GM21447 (cell line): ENCODE results near the gene PRKAG2.

Experiments
- ATAC-seq: cut with Tn5 transposase; IDR thresholded peaks from one replicate; pipeline ENCODE4 v1.9.1; 2021; ENCODE audit not compliant: unreplicated experiment

Gene PRKAG2

DNA sequence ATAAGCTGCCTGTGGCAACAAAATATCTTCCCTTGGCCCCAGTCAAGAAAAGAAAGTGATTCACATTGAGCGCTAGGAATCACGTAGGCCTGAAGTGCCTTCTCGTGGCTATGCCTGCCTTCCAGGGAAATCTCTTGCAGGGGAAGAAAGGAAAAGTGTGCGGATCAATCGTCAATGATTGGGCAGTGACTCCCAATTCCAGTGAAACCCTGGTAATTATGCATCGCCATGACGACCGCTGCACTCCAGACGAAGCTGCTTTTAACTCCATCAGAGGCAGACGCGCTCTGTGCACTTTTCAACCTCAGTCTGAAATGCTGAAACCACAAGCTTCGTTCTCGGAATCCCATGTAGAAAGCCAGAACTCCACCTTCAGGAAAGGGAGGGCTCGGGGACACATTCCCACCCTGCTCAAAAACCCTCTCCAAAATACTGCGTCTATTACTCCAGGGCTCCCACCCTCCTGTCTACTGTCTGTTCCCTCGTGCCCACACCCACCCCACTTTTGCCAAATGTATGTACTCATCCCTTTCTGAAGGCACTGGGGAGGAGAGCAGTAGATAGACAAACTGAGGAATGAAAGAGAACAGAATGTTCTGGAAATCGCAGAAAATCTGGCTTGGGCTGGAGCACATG, 24.2 kb upstream of the PRKAG2 start:
- no peak for ATAC-seq

DNA sequence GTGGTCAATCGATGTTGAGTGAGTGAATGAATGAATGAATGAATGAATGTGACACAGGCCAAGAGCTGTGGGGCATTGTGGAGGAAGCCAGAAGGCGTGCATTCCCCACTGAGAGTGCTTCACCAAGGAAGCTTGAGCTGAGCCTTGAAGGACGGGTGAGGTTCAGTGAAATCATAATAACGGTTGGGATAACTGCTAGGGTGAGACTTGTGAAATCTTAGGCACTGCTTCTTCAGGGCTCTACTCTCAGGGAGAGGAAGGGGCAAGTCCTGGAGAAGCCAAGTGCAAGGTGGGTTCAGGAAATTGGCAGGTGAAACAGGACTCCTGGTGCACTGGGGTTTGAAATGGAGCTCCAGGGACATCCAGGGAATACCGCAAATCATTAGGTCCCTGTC, 23.7 kb upstream of the PRKAG2 start:
- no peak for ATAC-seq

DNA sequence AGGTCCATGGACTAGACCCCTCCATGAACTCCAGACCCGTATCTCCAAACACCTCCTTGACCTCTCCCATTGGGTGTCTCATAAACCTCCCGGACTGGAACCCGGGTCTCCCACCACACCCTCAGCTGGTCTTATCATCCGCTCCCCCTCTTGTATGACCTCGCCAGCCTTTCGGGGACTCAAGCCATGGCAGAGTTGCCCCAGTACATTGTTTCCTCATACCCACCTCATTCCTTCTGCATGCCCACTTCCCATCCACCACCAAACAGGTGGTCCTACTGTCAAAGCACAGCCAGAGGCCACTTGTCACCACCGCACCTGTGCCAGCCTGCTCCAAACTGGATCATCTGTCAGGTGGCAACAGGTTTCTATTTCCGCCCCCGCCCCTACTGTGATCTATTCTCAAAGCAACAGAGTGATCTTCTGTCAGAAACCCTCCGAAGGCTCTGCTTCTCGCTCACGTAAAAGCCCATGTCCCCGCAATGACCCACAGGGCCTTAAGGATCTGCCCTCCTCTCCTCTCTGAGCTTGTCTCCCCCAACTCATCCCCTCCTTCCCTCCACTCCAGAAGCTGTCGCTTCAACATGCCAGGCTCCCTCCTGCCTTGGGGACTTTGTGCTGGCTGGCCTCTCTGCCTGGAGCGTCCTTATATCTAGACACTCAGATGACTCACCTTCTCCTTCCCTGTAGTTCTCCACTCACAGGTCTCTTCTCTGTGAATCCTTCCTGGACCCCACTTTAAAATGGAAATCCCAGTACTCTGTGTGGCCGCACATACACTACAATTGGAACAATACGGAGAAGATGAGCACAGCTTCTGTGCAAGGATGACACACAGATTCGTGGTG, 22.8 kb upstream of the PRKAG2 start:
- ATAC-seq, result no peak

DNA sequence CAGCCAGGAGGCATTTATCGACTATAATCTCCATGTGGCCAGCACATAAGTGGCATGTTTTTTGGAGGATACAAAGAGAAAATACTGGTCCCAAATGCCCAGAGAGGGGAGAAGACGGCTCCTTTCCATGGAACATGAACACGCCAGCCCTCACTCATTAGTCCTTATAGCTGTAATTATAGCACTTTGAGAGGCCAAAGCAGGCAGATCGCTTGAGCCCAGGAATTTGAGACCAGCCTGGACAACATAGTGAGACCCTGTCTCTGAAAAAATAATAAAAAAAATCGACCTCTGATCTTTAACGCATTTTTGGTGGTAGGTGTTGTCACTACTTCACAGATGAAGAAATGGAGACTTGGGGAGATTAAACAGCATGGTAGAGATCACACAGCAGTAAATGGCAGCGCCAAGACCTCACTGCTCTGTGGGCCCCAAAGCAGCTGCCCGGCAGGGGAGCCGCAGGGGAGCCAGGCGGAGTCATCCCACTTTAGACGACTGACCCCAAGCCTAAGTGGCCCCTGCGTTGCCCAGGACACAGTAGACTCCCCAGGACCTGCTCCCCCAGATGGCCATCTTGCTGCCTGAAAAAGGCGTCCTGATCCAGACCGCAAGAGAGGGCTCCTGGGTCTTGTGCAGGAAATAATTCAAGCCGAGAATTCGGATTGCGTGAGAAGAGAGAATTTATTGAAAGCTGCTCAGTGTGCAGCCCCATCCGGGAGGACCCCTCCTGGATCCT, 21.2 kb upstream of the PRKAG2 start:
- ATAC-seq, result no peak

DNA sequence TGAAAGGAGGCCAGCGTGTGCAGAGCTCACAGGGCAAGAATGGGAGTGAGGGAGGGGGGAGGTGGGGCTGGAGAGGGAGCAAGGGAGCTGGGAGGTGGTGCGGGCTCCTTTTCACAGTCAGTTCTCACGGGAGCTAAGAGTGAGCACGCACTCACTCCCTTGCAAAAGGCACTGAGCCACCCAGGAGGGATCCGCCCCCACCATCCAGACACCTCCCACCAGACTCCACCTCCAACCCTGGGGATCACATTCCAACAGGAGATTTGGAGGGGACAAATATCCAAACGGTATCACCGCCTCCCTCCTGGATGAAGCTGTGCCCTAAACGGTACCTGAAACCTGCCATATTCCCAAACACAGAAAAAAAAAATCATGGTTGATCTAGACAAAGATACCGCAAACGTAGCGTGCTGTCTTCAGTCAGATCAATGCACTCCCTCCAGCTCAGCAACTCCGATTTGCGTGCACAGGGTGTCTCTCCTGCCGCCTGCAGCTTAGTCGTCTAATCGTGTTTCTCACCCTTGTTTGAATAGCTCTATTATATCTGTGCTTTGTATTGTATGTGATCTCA, 20.3 kb upstream of the PRKAG2 start:
- no peak for ATAC-seq

DNA sequence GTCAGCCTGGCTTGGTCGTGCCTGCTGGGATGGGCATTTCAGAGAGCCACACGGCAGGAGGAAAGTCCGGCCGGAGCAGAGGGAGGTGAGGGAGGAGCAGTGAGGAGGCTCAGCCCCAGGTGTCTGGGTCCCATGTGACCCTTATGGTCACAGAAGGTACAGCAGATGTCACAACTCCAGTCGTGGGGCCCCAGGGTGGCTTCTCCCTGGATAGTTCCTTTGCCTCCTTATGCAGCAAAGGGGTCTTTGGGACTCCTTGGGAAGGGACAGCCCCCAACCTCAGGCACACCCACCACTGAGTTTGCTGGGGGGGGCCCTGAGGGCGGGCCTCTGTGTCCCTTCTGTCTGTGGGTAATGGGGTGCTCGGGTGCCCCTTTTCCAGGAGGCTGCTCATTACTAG, 19.6 kb upstream of the PRKAG2 start:
- no peak for ATAC-seq

DNA sequence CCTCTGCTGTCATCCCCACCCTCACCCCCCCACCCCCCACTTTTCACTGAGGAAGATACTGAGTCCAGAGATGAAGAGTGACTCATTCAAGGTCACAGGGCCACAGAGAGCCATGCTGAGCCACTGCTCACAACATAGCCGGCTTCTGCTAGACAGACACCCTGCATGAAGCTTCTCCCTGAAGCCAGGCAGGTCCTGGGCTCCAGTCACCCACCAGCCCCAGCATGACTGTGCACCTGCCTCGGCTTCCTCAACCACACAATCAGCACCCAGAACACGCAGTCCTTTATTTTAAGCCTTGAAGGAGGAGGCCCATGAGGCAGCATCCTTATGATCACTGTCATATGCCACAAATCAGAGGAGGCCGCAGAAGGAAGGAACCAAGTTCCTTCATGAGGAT, 19.2 kb upstream of the PRKAG2 start:
- ATAC-seq, result no peak

DNA sequence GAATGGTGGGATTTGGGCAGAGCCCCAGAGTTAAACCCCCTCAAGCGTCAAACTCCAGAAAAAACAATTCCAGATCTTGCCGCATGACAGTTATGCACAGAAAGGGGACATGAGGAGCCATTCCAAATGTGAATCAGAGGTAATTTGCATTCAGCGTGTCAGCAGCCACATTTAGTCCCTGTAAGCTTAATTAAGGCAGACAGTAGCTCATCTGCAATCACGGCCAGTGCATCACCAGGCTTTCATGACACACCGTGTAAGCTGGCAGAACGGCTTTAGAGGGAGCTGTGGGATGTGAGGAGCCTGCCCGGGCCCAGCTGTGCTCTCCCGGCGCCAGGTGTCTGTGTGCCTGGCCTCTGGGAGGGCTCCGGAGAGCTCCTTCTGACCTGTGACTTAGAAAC, 18.7 kb upstream of the PRKAG2 start:
- no peak for ATAC-seq

DNA sequence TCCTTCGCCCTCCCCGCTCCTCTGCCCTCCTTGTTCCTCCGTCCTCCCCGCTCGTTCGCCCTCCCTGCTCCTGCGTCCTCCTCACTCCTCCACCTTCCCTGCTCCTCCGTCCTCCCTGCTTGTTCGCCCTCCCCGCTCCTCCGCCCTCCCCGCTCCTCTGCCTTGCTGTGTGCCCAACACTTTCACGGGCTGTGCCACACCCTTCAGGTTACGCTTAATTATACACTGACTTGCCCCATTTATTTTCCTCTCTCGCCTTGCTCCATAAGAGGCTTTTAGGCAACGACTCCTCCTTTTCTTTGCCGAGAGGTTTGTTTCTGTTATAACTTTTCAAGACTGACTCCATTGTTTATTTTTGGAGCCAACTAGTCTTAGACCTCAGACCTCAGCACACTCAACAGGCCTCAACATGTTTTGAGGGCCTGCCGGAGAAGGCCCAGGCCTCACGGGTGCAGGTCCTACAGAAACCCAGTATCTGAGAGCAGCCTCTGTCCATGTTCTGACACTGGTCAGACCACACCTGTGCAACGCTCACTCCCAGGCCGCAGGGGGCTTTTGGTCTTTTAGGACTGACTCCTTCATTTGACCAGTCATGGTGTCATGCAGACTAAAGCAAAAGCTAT, 18.2 kb upstream of the PRKAG2 start:
- no peak for ATAC-seq

DNA sequence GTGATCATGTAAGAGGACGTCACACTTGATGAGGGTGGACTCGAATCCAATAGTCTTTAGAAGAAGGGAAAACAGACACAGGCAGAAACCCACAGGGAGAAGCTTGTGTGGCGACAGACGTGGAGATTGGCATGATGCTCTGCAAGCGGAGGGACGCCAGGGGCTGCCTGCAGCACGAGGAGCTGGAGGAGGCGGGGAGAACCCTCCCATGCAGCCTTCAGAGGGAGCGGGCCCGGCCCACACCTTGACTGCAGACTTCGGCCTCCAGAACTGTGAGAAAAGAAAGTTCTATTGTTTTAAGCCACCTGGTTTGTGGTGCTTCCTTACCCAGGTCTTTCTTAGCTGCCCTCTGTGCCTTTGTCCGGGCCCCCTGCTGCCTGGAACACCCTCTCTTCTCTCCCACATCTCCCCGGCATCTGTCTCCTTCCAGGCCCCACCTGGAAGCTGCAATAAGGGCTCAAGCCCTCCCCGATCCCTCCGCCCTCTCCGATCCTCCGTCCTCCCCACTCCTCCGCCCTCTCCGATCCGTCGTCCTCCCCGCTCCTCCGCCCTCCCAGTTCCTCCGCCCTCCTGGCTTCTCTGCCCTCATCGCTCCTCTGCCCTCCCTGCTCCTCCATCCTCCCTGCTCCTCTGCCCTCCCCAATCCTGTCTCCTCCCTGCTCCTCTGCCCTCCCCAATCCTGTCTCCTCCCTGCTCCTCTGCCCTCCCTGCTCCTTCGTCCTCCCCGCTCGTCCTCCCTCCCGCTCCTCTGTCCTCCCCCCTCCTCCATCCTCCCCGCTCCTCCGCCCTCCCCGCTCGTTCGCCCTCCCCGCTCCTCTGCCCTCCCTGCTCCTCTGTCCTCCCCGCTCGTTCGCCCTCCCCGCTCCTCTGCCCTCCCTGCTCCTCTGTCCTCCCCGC, 17.4 kb upstream of the PRKAG2 start:
- ATAC-seq, result no peak

DNA sequence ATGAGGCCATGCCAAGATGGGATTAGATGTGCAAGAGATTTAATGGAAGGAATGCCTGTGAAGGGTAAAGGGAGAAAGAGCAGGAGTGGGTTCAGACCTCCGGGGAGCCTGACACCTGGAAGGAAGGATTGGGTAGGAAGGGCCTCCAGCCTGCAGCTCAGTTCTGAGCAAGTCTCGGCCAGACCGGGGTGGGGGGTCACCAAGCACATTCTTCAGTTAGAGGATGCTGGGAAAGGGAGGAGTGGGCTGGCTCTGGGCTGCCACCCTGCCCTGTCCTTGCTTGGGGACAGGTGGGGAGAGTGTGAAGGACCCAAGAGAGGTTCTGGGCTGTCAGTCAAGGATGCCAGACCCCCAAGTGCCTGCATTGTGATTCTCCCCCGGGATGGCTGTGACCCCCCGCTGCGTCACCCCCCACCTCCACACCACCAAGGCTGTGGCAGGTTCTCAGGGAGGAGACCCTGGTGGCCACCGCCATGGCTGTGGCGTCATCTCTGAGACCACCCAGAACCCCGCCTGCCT, 16.5 kb upstream of the PRKAG2 start:
- ATAC-seq, result no peak

DNA sequence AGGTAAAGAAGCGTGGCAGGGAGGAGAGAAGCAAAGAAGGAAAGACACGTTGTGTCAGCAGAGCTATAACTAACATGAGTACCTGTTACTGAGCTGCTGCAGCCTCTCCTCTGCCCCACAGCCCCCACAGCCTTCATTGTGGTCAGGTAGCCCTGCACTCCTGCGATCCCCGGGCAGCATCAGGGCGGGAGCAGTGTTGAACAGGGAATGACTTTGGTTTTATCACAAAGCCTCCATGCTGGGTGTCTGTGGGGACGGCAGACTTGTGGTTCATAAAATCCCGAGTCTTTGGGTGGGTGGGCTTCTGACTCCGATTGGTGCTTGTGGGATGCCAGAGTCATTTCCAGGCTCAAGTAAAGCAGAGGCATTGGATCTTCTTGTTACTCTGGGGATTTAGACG, 14.8 kb upstream of the PRKAG2 start:
- ATAC-seq, result no peak

DNA sequence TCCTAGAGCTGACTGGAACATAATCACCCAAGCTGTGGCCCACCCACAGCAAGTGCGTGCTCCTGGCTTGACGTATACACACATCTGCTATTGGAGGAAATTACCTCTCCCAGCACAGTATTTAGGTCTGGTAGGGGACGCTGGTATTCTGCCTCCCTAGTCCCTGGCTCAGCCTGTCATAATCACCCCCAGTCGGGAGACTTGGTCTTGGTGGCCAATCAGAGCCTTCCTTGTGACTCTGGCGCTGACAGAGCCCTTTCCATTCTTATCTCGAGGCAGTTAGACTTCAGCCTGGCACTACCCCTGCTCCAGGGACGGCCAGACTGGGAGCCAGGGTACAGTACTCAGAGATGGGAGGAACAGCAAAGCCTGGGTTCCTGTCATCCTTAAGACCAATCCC, 14.3 kb upstream of the PRKAG2 start:
- no peak for ATAC-seq

DNA sequence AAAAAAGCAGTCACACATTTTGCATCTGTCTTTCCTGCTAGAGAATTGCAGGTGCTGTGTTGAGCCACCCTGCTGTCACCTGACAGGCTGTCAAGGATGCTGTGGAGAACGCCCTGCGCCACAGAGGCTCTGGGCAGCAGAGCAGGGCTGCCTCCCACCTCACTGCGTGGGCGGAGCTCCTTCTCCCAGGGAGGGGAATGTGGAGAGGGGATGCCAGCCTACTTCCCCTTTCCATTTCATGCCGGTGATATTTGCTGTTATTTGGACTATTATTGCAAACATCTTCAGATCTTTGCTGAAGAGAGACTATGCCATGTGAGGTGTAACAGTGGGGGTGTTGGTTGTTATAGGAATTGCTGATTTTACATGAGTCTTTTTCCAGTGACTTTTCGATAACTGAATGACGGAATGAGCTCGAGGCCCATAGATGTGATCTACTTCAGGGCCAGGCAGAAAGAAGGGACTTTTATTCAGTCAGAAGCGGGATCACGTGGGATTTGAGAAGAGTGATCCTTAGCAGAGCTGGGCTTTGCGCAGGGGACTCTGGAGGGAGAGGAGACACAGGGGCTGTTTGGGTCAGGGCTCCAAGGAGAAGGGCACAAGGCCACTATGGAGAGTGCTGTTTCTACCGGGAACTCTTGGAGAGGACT, 13.6 kb upstream of the PRKAG2 start:
- ATAC-seq, result no peak

DNA sequence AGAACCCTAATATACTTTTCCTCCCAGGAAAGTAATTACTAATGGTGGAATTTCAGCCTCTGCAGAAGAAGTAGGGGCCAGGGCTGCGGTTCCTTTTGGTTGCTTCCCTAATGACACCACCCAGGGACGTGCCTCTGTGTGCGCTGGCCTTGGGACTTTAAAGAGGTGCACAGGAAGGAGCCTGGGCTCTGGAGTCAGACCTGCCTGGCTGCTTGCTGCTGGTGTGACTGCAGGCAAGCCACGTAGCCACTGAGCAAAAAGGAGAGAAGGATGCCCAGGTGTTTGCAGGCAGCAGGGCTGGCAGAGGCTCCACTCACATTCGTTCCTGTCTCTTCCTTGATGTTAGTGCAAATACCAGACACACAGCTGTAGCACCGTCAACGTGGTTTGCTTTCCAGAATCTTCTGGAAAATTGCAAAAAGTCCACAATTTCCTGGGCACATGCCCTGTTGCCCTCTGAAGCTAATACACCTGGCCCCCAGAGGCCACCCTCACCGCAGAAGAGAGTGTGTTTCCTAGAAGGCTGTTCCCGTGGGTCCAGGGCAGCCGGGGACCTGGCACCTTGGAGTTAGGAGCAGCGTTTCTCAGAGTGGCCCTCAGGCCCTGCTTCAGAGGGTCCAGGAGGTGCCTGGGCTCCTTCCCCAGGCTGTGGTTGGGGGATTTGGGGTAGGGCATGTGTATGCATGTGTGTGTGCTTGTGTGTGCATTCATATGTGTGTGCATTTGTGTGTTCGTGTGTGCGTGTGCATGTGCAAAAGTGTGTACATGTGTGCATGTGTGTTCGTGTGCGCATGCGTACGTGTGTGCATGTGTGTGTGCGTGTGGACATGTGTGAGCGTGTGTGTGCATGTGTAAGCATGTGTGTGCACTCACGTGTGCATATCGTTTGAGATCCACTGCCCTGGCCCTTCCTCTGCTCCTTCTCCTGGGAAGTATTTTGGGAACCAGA, 12.8 kb upstream of the PRKAG2 start:
- ATAC-seq, result no peak

DNA sequence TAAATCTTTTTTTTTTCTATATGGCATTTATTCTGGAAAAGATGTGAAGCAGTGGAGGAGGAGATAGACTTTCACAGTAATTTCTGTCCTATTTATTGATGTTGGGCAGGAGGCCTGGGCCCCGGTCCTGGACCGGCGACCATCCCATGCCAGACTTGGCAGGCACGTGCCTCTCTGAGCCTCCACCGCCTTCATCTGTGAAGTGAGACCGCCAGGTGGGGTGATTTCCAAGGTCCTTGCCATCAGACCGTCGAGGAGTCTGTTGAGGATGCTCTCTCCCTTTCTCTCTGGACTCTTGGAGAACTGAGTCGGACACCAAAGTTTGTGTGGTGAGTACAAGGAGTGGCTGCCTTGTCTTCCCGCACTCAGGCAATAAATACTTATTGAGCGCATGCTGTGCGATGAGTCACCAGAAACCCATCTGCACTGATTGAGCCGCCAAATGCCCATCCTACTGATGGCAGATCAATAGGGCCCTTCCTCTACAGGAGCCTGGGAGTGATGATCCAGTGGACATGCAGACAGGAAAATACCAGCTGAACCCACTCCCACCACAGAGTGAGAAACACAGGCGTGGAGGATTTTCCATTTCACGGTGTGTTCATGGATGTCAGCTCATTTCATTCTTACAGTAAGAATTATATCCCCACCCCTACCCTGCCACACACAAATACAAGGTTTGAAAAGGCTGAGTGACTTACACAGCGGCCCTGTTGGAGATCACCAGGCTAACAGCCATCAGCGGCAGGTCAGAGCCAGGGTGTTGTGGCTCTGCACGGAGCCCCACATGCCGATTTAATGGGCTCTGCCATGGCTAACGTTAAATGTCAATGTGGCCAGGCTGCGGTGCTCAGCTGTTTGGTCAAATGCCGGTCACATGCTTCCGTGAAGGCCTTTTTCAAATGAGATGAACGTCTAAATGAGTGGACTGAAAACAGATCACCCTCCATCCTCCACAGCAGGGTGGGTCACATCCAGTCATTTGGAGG, 11.5 kb upstream of the PRKAG2 start:
- no peak for ATAC-seq

DNA sequence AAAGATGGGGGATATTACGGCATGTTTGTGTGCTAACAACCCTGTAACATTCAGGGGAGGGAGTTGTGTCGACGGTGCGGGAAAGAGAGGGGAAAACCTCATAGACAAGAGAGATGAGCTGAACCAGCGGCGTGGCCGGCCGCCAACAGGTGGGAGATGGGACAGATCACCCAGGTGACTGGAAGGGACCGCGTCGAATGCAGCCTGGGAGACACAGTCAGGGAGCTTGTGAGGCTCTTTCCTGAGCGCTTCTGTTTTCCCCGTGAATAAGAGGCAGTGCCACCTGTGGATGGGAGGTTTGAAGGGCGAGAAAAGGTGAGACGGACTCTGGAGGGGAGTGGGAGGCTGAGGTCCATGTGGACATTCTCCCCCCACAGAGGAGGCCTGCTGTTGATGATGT, 9.9 kb upstream of the PRKAG2 start:
- no peak for ATAC-seq
